A549 (cell line): ENCODE data around the gene RIN1. TPM values are rescaled to one million over a fixed set of nuclear protein-coding genes. Genes with fewer than 3 reads are reported as not detected.

Source experiments
- ATAC-seq, 2 experiments: fragments of 200-7000 bp in 1 of 2; fragments of >200 bp in 1 of 2; cut with Nextera tagmentation in 1 of 2; cut with Tn5 transposase in 1 of 2; 3 replicates each; pipeline versions ENCODE4 v1.8.0 to v1.9.1; 2018 to 2020; ENCODE audit warnings: mild to moderate bottlenecking in 1 of 2, moderate library complexity in 1 of 2
- CTCF ChIA-PET: fragments of 300-600 bp; sonication (Branson Sonifier 250); formaldehyde crosslinking; extraction: SDS; loops from one replicate; lab custom pipeline; 2021; ENCODE audit warnings: antibody characterized with exemption, inconsistent platforms; lab: Yijun Ruan, JAX
- POLR2A ChIA-PET: fragments of 350-600 bp; formaldehyde crosslinking; extraction: SDS; loops from one replicate; lab custom pipeline; 2021; ENCODE audit warnings: antibody characterized with exemption, inconsistent platforms; lab: Yijun Ruan, JAX
- DNase-seq, 2 experiments: peaks; one replicate each; pipeline versions ENCODE4 v3.0.0 to v3.0.0-alpha.2; 2011 to 2016; ENCODE audit warnings: low read depth in 1 of 2, low spot score in 1 of 2
- FAIRE-seq: peaks from 2 replicates; lab custom pipeline; 2011; peaks lifted over from hg19 to GRCh38; lab: Jason Lieb, UNC
- H3K27ac ChIP-seq, 2 experiments: fragments of >200 bp; sonication (Bioruptor Twin); formaldehyde crosslinking; 3 replicates each; pipeline ENCODE4 v1.5.1; 2016 to 2017
- H3K4me1 ChIP-seq: fragments of >200 bp; sonication (Bioruptor Twin); formaldehyde crosslinking; 3 replicates; pipeline ENCODE4 v1.6.1; 2016
- H3K4me2 ChIP-seq: fragments of >200 bp; sonication (Bioruptor Twin); formaldehyde crosslinking; 3 replicates; pipeline ENCODE4 v1.6.1; 2016
- H3K4me3 ChIP-seq: fragments of >200 bp; sonication (Bioruptor Twin); formaldehyde crosslinking; 3 replicates; pipeline ENCODE4 v1.5.1; 2016
- H3K9me3 ChIP-seq: fragments of >200 bp; sonication (Bioruptor Twin); formaldehyde crosslinking; 3 replicates; pipeline ENCODE4 v1.6.1; 2016
- ATOH8 ChIP-seq: fragments of 250-450 bp; sonication (Bioruptor Pico); IDR thresholded peaks from 2 replicates; pipeline ENCODE4 v1.5.0; 2020; ENCODE audit warnings: low read depth, mild to moderate bottlenecking, moderate library complexity
- BHLHE40 ChIP-seq: IDR thresholded peaks from 2 replicates; pipeline ENCODE4 v1.6.1; 2012; ENCODE audit warnings: low read depth, low read length, inconsistent platforms
- CHD4 ChIP-seq: fragments of 200-600 bp; sonication (generic); IDR thresholded peaks from 2 replicates; pipeline ENCODE4 v1.6.1; 2016; ENCODE audit warnings: antibody characterized with exemption, mild to moderate bottlenecking, borderline replicate concordance
- EHF ChIP-seq: fragments of 250-450 bp; sonication (Bioruptor Pico); IDR thresholded peaks from 2 replicates; pipeline ENCODE4 v1.5.0; 2020; ENCODE audit warnings: mild to moderate bottlenecking
- EHMT2 ChIP-seq: fragments of 200-600 bp; sonication (generic); IDR thresholded peaks from 2 replicates; pipeline ENCODE4 v1.6.1; 2016; ENCODE audit warnings: antibody characterized with exemption, low read depth, mild to moderate bottlenecking, moderate library complexity
- EP300 ChIP-seq, 2 experiments: fragments of >200 bp; sonication (Bioruptor Twin); formaldehyde crosslinking; IDR thresholded peaks; 2 replicates in 1 of 2; 3 replicates in 1 of 2; pipeline ENCODE4 v1.6.1; 2016 to 2017
- ESRRA ChIP-seq: fragments of 150-350 bp; IDR thresholded peaks from 2 replicates; pipeline ENCODE4 v1.6.1; 2014; ENCODE audit warnings: mild to moderate bottlenecking, low read length, borderline replicate concordance
- FOSL2 ChIP-seq, 2 experiments: fragments of 450-650 bp in 1 of 2; fragments of >200 bp in 1 of 2; sonication (Bioruptor Twin) in 1 of 2; formaldehyde crosslinking; IDR thresholded peaks; 2 replicates each; pipeline versions ENCODE4 v1.5.0 to v1.6.1; 2016 to 2020; ENCODE audit warnings: mild to moderate bottlenecking in 1 of 2, moderate library complexity in 1 of 2
- FOXS1 ChIP-seq: fragments of 250-450 bp; sonication (Bioruptor Pico); IDR thresholded peaks from 2 replicates; pipeline ENCODE4 v1.5.0; 2020; ENCODE audit warnings: mild to moderate bottlenecking, moderate library complexity
- GATA3 ChIP-seq: IDR thresholded peaks from 2 replicates; pipeline ENCODE4 v1.6.1; 2012; ENCODE audit warnings: borderline replicate concordance
- HDAC2 ChIP-seq: fragments of 200-600 bp; sonication (generic); IDR thresholded peaks from 2 replicates; pipeline ENCODE4 v1.6.1; 2016
- HOXA7 ChIP-seq: fragments of 250-450 bp; sonication (Bioruptor Pico); IDR thresholded peaks from 2 replicates; pipeline ENCODE4 v1.5.0; 2020; ENCODE audit warnings: mild to moderate bottlenecking, moderate library complexity
- HOXB5 ChIP-seq: fragments of 250-450 bp; sonication (Bioruptor Pico); IDR thresholded peaks from 2 replicates; pipeline ENCODE4 v1.5.0; 2020; ENCODE audit warnings: mild to moderate bottlenecking, moderate library complexity
- MAFK ChIP-seq: fragments of 450-650 bp; IDR thresholded peaks from 2 replicates; pipeline ENCODE4 v1.6.1; 2014; ENCODE audit not compliant: partially characterized antibody
- MAX ChIP-seq: IDR thresholded peaks from 2 replicates; pipeline ENCODE4 v1.6.1; 2012
- NPAS2 ChIP-seq: fragments of 250-450 bp; sonication (Bioruptor Pico); IDR thresholded peaks from 2 replicates; pipeline ENCODE4 v1.8.0; 2022; ENCODE audit warnings: mild to moderate bottlenecking, moderate library complexity, borderline replicate concordance
- NR3C1 ChIP-seq: fragments of >200 bp; sonication (Bioruptor Twin); formaldehyde crosslinking; IDR thresholded peaks from 3 replicates; pipeline ENCODE4 v1.6.1; 2017
- PHF8 ChIP-seq: fragments of 200-600 bp; sonication (generic); IDR thresholded peaks from 2 replicates; pipeline ENCODE4 v1.6.1; 2016; ENCODE audit warnings: low read depth, mild to moderate bottlenecking, antibody characterized with exemption, moderate library complexity, borderline replicate concordance
- POLR2A ChIP-seq: IDR thresholded peaks from 2 replicates; pipeline ENCODE4 v1.6.1; 2012; ENCODE audit warnings: mild to moderate bottlenecking, low read length
- POLR2AphosphoS2 ChIP-seq: conservative IDR thresholded peaks from 2 replicates; pipeline ENCODE4 v1.6.1; 2012; ENCODE audit warnings: low read length, improper control_type of control experiment, inconsistent platforms
- ZC3H11A ChIP-seq: fragments of 450-650 bp; IDR thresholded peaks from 2 replicates; pipeline ENCODE4 v1.6.1; 2014; ENCODE audit warnings: antibody characterized with exemption, mild to moderate bottlenecking
- ZFP36 ChIP-seq: fragments of 450-650 bp; IDR thresholded peaks from 2 replicates; pipeline ENCODE4 v1.6.1; 2014; ENCODE audit warnings: borderline replicate concordance; ENCODE audit not compliant: partially characterized antibody
- ZNF302 ChIP-seq: fragments of 250-450 bp; sonication (Bioruptor Pico); IDR thresholded peaks from 2 replicates; pipeline ENCODE4 v1.9.0; 2021; ENCODE audit warnings: inconsistent platforms, mild to moderate bottlenecking, moderate library complexity
- ZSCAN20 ChIP-seq: fragments of 250-450 bp; sonication (Bioruptor Pico); IDR thresholded peaks from 2 replicates; pipeline ENCODE4 v1.8.0; 2022; ENCODE audit warnings: mild to moderate bottlenecking, moderate library complexity
- WGBS: methylation state at CpG from one replicate; pipeline ENCODE4 v1.1.6; 2017; ENCODE audit errors: missing lambda C conversion rate; 5-methylcytosine and 5-hydroxymethylcytosine counted together
- polyA plus RNA-seq, 4 experiments: library from polyadenylated mRNA; depleted of rRNA in 3 of 4; stranded (reverse); fragments of >200 nt; fragmentation: RNase III in 1 of 4; extraction: RNeasy Plus Mini Kit Qiagen cat#74134 plus additional on column Dnase treatment in 1 of 4; gene quantifications; 2 replicates in 3 of 4; 3 replicates in 1 of 4; pipeline ENCODE4 v1.2.3, GENCODE V29; 2011 to 2017
- TF ChIP-seq, protein P1 (sequence below): fragments of 150-350 bp; IDR thresholded peaks from 2 replicates; pipeline ENCODE4 v1.6.1; 2014; ENCODE audit warnings: low read depth, mild to moderate bottlenecking, low read length
- TF ChIP-seq, protein P2 (sequence below): fragments of >200 bp; sonication (Bioruptor Twin); formaldehyde crosslinking; IDR thresholded peaks from 2 replicates; pipeline ENCODE4 v1.6.1; 2016
- TF ChIP-seq, protein P3 (sequence below): fragments of >200 bp; sonication (Bioruptor Twin); formaldehyde crosslinking; IDR thresholded peaks from 3 replicates; pipeline ENCODE4 v1.5.1; 2016

RIN1 gene
- polyA plus RNA-seq, 2 of the 4 experiments (the other 2 are of a cell fraction), result 2.0 to 9.3 TPM

GRCh38 chr11:66346476-66347424 lies 10.5 kb upstream of the RIN1 start:
- Histone ChIP-seq H3K4me1 (peaks cover 39% of the 10 kb centered on the region), H3K9me3 (no peaks in the 10 kb centered on the region), H3K4me3 (peak overlapping the region; percentile 88), H3K27ac (peak overlapping the region; percentile 90 to 97), H3K4me2 (peak overlapping the region; percentile 77)
- WGBS, result 72% methylated on average over 30 of the region's 68 CpGs
- TF ChIP-seq MAX (peak; percentile 21; the same call in 1 of the 2 replicates), NR3C1 (no peak)
- TF ChIP-seq, protein P1, sequence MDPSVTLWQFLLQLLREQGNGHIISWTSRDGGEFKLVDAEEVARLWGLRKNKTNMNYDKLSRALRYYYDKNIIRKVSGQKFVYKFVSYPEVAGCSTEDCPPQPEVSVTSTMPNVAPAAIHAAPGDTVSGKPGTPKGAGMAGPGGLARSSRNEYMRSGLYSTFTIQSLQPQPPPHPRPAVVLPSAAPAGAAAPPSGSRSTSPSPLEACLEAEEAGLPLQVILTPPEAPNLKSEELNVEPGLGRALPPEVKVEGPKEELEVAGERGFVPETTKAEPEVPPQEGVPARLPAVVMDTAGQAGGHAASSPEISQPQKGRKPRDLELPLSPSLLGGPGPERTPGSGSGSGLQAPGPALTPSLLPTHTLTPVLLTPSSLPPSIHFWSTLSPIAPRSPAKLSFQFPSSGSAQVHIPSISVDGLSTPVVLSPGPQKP, result no peak
- DNase-seq (no peak), ATAC-seq (peak; percentile 1 to 8; a peak in 5 of 6 replicates), FAIRE-seq (no peak)
- POLR2A ChIA-PET, result interaction anchor here (0.6 kb wide), 1 partner anchor 18 kb away, joined by 3 read pairs; no protein-coding TSS in a partner anchor
- CTCF ChIA-PET, result interaction anchor here (0.6 to 7.9 kb wide), 9 partner anchors 13 to 332 kb away, joined by 3 to 57 read pairs (median 4); partner anchors contain the start of gene RIN1

GRCh38 chr11:66345316-66345649 lies 9.0 kb upstream of the RIN1 start:
- no peak for FAIRE-seq
- no peak for DNase-seq
- ChIA-PET CTCF (interaction anchor here (1.1 to 7.9 kb wide), 9 partner anchors 11 to 46 kb away, joined by 3 to 57 read pairs (median 10); partner anchors contain the start of gene RIN1), POLR2A (interaction anchor here (1.0 to 2.2 kb wide), 5 partner anchors 9 to 333 kb away, joined by 3 to 12 read pairs (median 4); partner anchors contain the start of genes RIN1 and YIF1A)
- TF ChIP-seq NPAS2, result no peak
- TF ChIP-seq GATA3, result no peak
- TF ChIP-seq ZC3H11A, result no peak
- TF ChIP-seq POLR2AphosphoS2, result no peak
- no peak for TF ChIP-seq ESRRA
- TF ChIP-seq EHF, result no peak
- no peak for TF ChIP-seq ZNF302
- TF ChIP-seq, protein P2, sequence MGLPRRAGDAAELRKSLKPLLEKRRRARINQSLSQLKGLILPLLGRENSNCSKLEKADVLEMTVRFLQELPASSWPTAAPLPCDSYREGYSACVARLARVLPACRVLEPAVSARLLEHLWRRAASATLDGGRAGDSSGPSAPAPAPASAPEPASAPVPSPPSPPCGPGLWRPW, result no peak
- no peak; the same call in 1 of the 2 replicates for TF ChIP-seq HDAC2
- no peak for TF ChIP-seq EHMT2
- TF ChIP-seq EP300 (IDR thresholded peaks at IDR 0.05), result no peak
- TF ChIP-seq NR3C1, result no peak
- peak; percentile 11 to 23; a peak in 4 of 6 replicates for ATAC-seq
- Histone ChIP-seq H3K4me1 (peaks cover 32% of the 10 kb centered on the region), H3K4me3 (peak overlapping the region; percentile 88), H3K27ac (peak overlapping the region; percentile 77 to 93), H3K4me2 (peak overlapping the region; percentile 77), H3K9me3 (no peaks in the 10 kb centered on the region)
- WGBS, result 3% methylated on average over 5 of the region's 7 CpGs

DNA sequence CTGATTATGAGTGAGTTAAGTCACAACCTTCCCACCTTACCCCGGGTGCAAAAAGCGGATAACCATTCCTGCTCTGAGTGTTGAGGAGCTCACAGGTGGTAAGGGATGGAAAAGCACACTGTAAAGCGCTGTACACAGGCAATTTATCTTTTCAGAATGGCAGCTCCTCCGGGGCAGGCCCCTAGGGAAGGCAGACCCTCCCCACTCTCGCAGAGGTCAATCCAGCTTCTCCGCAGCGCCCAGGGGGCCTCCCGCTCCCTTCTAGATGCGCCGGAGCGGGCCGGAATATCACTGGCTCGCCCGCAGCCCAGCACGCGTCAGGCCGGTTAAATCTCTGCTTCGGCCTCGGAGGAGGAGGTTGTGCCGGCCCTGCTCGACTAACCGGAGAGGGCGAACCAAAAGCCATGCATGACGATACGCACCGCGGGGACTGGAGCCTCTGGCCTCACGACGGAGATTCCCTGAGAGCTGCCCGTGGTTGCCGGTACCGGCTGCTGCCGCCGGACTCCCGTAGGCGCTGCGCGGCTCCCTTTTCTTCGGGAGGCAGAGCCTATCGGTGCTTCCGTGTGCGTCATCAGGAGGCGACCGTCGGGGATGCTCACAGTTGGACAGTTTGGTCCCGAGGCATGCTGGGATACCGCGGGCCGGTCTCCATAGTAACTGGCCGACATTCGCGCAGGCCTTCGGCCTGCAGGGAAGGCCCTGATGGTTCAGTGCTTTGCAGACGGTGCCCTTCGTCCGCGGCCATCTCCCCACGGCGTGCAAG lies 8.5 kb upstream of the RIN1 start, which contains the start of gene BRMS1:
Gene BRMS1, minus strand, starts transcription at position 555 of the 766 bp plus-strand sequence. CDS start 2,870 bp downstream, outside the sequence.
- ChIA-PET POLR2A (interaction anchor here (0.6 to 2.2 kb wide), 7 partner anchors 9 to 930 kb away, joined by 3 to 12 read pairs (median 4); partner anchors contain the start of genes RIN1 and YIF1A), CTCF (interaction anchor here (1.1 to 7.9 kb wide), 10 partner anchors 11 to 64 kb away, joined by 3 to 57 read pairs (median 9); partner anchors contain the start of gene RIN1)
- peak; percentile 43 for FAIRE-seq
- Histone ChIP-seq H3K27ac (peak within 1 kb of the TSS; percentile 77 to 93), H3K4me2 (peak within 1 kb of the TSS; percentile 93), H3K4me1 (peaks cover 32% of the 10 kb centered on the region), H3K4me3 (peak within 1 kb of the TSS; percentile 88), H3K9me3 (no peaks in the 10 kb centered on the region)
- under 1% methylated on average over 31 of the region's 59 CpGs for WGBS
- ATAC-seq, result peak; percentile 66 to 85
- DNase-seq, result peak; percentile 94 to 98
- no peak for TF ChIP-seq HOXB5 (CRISPR knock-in tag)
- peak; percentile 96; the same call in 1 of the 2 replicates for TF ChIP-seq PHF8
- peak; percentile 97 for TF ChIP-seq POLR2A
- no peak for TF ChIP-seq FOXS1 (CRISPR knock-in tag)
- no peak for TF ChIP-seq CHD4
- TF ChIP-seq ZFP36, result no peak
- no peak for TF ChIP-seq HOXA7 (CRISPR knock-in tag)
- no peak for TF ChIP-seq FOSL2 (IDR thresholded peaks at IDR 0.05)
- TF ChIP-seq FOSL2 (CRISPR knock-in tag; IDR thresholded peaks at IDR 0.05), result no peak
- TF ChIP-seq EHF, result no peak
- TF ChIP-seq ZC3H11A, result no peak
- TF ChIP-seq ATOH8 (CRISPR knock-in tag), result no peak
- no peak for TF ChIP-seq ZSCAN20 (CRISPR knock-in tag)
- no peak for TF ChIP-seq NPAS2
- TF ChIP-seq BHLHE40, result no peak
- no peak for TF ChIP-seq MAFK
- no peak for TF ChIP-seq POLR2AphosphoS2
- TF ChIP-seq, protein P3, sequence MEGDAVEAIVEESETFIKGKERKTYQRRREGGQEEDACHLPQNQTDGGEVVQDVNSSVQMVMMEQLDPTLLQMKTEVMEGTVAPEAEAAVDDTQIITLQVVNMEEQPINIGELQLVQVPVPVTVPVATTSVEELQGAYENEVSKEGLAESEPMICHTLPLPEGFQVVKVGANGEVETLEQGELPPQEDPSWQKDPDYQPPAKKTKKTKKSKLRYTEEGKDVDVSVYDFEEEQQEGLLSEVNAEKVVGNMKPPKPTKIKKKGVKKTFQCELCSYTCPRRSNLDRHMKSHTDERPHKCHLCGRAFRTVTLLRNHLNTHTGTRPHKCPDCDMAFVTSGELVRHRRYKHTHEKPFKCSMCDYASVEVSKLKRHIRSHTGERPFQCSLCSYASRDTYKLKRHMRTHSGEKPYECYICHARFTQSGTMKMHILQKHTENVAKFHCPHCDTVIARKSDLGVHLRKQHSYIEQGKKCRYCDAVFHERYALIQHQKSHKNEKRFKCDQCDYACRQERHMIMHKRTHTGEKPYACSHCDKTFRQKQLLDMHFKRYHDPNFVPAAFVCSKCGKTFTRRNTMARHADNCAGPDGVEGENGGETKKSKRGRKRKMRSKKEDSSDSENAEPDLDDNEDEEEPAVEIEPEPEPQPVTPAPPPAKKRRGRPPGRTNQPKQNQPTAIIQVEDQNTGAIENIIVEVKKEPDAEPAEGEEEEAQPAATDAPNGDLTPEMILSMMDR, result no peak
